GM21786 (cell line): ENCODE data around the gene NDUFAF8.

ENCODE experiments used
- ATAC-seq: cut with Tn5 transposase; IDR thresholded peaks from one replicate; pipeline ENCODE4 v1.9.1; 2021; ENCODE audit not compliant: unreplicated experiment

Gene NDUFAF8

DNA sequence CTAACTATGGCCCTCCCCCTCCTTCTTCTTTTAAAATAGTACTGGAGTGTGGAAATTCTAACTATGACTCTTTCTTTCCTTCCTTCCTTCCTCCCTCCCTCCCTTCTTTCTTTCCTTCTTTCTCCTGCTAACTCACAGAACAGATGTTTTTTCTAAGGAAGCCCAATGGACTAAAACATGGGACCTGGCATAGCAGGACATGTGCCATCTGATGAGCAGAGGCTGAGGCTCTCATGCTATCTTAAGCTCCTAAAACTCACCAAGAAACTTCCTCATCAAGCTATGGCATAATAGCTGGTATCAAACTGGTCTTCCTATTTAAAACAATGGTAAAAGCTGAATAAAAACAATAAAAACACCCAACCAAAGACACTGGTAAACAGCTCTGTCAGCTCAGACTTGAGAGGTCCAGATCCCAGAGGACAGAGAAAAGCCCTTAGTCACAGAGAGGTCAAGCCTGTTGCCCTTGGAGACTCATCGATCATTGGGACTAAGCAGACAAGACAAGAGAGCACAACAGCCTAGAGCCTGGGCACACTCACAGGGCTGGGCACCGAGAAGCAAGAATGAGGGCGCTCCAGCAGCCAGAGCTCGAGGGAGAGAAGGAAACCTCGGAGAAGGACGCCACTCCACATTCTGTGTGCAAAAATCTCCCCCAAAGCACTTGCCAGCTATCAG lies 28.4 kb downstream of the NDUFAF8 start:
- no peak for ATAC-seq

DNA sequence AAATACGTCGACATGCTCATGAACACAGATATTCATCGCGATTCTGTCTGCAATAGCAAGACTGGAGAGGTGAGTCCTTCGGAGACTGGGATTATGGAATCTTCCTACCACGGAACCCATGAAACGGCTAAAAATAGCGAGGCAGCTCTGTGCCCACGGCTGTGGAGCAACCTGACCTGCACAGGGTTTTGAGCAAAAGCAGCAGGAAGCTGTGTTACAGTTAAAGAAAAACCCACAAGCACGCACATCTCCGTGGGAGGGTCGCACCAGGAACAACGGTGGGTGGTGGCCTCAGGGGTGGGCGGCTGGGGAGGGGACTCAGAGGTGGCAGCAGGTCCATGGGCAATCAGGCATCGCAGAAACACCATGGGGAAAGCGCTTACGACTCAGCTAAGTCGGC lies 31.2 kb downstream of the NDUFAF8 start:
- ATAC-seq, result no peak

DNA sequence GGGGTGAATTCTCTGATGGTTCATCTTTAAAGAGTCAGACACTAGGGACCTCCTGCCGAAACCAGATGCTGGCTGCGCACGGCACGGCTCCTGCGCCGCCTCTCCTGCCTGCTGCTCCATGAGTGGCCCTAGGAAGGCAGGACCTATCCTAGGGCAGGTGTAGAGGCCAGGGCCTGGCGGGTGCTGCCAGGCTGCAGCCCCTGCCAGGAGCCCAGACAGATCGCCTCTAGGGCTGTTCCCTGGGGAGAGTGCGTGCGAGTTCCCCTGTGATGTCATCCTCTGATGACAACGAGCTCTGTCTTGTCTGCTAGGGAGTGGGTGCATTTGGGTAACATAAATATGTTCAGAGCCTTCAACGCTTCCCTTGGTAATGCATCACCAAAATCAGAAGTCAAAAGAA lies 32.1 kb downstream of the NDUFAF8 start:
- ATAC-seq, result no peak

DNA sequence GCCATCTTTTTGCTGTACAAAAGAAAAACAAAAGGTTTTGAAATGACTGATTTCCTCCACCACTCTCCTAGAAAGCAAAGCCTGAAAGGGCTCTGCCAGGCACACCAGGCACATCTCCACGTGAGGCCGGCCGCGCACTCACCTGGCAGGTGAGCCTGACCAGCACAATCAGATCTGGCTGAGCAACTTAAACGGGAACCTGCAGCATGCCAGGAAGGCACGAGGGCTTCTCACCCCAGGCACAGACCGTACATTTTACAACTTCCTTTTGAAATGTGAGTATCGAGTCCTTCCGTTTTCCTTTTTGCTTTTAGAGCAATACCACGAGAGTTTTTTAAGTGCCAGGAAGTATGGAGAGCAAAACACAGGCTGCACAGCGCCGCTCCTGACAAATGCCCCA lies 33.5 kb downstream of the NDUFAF8 start:
- no peak for ATAC-seq

DNA sequence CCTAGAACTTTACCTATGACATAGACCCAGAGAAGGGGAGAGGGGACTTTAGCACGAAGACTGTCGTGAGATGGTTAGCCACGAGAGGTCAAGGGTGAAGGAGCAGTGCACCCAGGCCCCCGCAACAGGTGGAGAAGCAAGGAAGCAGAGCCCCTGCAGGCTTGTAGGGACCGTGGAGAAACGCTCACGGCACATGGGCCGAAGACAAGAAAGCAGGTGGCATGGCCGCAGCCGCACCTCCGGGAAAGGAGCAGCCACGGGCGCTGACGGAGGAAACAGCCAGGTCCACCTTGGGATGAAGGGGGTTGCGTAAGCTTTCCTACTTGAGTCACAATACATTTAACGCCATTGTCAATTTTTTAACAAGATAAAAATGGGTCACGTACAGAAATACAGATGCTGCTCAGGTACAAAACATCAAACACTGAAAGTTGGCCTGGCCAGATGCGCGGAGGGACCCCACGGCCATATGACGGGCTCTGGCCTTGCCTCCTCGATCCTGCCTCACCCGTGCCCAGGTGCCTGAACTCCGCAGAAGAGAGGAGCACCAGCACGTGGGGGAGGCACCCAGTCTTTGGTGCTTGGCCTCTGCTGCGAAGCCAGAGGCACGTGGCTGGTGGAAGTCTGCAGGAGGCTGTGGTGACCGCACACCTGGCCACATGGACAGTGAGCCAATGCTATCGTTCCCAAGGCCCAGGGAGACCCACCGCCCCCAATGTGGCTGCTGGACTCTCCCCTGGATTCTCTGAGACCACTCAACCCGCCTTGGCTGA lies 34.8 kb downstream of the NDUFAF8 start:
- no peak for ATAC-seq

DNA sequence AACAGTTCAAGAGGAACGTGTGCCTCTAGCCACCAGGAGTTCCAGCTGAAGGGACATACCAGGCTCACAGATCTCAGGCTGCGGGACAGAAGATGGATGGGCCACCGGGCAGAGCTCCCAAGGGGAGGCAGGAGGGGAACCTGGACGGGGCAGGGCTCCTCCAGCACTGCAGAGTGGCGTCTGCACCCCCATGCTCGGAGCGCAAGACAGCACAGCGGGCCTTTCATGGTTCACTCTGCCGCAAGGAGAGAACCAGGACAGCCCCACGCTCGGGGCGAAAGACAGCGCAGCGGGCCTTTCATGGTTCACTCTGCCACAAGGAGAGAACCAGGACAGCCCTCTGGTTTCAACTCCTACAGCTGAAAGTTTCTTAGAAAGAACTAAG lies 35.3 kb downstream of the NDUFAF8 start:
- no peak for ATAC-seq

DNA sequence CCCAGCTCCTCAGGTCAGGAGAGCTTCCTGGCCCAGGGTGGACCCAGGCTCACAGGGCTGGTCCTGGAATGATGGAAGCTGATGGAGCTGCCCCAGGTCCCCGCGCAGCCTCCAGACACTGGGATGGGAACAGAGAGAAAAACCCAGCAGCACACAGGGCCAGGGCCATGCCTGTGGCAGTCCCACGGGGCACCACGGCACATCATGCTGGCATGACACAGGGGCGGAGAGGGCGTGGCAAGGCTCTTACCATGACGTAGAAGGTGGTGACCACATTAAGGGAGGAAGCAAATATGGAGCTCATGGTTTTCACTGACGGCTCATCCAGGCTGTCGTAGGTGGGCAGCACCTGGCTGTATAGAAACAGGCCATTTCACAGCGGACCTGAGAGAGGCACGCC lies 37.7 kb downstream of the NDUFAF8 start:
- no peak for ATAC-seq

DNA sequence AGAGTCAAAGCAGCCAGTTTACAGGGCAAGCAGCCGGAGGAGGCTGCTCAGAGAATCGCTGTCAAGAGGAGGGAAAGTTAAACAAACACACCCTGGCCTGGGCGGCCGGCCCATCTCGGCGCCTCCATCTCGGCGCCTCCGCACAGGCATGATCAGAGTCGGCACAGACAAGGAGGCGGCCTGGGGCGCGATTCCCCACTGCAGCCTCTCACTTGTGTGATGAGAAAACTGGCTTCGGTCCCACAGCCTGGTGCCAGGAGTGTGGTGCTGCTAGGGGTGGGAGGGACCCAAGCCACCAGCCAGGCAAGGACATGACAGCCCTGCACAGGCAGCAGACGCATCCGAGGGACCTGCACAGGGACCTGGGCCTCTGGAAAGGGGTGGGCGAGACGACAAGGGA lies 38.3 kb downstream of the NDUFAF8 start:
- ATAC-seq, result no peak

DNA sequence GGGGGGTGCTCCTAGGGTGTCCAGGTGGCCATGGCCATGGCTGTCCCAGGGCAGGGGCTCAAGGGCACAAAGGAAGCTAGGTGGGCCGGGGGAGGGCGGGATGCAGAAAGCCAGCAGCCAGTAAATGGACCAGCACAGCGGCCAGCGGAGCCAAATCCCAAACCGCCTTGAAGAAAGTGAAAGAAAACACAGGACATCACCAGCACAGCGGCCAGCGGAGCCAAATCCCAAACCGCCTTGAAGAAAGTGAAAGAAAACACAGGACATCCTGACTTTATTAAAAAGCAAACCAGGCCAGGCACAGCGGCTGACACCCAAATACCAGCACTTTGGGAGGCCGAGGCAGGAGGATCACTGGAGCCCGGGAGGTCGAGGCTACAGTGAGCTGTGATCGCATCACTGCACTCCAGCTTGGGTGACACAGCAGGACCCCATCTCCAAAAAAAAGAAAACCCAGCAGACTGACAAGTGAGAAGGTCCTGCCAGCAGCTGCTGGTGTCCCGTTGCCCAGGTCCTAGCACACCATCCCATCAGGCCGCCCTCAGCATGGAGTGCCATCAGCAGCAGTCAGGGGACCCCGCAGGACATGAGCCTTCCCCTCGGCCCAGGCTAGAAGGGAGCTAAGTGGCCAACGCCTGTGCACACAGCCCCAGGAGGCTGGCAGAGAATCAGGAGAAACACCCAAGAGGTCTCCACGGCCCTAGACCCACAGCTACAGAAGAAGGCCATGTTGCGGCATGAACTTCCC lies 39.0 kb downstream of the NDUFAF8 start:
- no peak for ATAC-seq

DNA sequence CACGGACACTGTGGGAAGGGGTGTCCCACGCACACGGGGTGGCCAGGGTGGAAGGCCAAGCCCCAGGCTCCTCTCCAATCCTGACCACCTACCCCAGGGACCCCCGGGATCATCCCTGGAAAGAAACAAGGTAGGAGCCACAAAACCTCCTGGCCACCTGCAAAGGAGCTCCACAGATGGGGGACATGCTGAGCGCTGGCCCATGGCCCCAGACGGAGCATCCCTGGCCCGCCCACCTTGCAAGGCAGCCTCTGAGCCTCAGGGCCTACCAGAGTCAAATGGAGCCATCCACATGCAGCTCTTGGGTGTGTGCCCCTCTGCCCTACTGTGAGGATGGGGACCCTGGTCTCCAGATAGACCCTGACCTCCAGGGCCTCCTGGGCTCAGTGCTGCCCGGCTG lies 39.7 kb downstream of the NDUFAF8 start:
- no peak for ATAC-seq

DNA sequence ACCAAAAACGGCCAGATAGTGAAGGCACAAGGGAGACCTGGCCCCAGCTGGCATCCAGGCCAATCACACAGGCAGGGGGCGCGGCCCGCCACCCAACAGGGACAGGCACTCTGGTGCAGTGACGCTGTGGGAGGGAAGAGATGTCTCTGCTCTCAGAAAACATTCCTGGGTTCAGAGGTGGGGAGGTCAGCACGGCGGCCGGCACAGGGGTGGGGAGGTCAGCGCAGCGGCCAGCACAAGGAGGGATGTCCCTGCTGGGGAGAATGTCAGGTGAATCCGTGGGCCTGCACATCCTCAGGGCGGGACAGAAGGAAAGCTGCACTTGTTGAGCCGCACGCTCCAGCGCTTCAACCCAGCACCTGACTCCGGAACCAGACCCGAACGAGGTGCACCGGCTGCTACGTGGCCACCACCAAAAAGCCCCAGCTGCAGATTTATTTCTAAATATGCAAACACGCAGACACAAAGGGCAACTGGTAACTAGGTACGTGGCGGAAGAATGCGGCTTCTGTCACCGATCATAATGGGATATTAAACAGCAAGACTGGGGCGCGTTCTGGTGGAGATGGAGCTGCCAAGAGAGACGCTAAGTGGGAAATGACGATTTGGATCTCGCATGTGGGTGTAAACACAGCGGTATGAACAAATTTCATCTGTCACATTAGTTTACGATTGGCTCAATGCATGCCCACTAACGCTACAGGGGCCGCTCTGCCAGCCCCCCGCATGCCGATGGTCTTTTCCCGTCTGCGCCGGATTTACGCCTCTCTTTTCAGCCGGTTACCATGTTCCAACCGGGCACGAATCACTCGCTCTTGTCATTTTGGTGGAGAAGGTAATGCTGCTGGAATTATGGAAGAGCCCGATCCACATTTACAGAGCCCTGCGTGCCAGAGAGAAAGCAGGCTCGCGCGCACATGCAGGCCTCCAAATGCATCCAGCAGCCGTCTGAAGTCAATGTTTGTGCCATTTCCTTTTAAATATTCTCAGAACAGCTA lies 40.5 kb downstream of the NDUFAF8 start:
- no peak for ATAC-seq

DNA sequence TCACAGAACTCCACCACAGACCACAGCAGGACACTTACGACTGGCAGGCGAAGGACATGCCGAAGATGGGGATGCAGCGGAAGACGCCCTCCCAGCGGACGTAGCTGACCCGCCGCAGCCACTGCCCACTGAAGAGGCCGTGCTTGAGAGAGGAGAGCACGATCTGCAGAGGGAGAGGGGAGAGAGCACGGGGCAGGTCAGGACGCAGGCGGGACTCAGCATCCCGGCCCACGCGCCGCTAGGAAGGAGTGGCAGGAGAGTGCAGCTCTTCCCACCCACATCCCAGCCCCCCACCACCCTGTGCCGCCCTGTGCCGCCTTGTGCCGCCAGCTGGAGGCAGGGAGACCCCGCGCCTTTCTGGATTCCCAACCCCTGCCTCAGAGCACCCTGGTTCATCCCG lies 41.5 kb downstream of the NDUFAF8 start:
- no peak for ATAC-seq

DNA sequence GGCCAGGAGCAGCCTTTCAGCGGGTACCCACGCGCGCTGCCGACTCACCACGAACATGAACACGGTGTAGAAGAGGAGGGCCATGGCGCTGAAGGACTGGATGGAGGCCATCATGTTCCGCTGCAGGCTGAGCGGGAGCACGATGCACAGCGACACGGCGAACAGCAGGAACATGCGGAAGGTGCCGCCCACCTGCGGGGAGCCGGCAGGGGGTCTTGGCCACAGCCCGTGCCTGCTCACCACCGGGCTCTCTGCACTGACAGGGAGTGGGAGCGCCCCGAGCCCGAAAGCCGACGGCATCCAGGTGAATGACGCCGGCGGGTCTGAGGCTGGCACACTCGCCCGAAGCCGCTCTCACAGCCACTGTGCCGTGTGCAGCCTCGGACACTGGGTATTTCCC lies 43.0 kb downstream of the NDUFAF8 start:
- ATAC-seq, result no peak

DNA sequence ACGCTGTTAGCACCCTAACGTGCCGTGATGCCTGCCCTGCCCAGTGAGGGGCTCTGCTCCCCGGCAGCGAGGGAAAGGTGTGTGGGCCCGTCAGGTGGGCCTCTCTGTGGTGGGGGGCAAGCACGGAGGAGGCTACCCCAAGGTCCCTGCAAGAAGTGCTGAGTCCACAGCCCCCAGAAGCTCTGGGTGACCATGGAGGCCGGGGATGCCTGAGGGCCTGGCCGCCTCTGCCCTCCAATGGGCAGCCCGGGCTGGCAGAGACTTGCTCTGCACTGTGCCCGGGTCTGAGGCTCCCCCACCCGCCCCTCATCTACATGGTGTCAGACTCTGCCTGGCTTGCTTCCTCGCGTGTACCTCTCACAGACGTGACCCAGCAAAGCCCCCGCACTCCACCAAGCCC lies 43.8 kb downstream of the NDUFAF8 start:
- no peak for ATAC-seq

DNA sequence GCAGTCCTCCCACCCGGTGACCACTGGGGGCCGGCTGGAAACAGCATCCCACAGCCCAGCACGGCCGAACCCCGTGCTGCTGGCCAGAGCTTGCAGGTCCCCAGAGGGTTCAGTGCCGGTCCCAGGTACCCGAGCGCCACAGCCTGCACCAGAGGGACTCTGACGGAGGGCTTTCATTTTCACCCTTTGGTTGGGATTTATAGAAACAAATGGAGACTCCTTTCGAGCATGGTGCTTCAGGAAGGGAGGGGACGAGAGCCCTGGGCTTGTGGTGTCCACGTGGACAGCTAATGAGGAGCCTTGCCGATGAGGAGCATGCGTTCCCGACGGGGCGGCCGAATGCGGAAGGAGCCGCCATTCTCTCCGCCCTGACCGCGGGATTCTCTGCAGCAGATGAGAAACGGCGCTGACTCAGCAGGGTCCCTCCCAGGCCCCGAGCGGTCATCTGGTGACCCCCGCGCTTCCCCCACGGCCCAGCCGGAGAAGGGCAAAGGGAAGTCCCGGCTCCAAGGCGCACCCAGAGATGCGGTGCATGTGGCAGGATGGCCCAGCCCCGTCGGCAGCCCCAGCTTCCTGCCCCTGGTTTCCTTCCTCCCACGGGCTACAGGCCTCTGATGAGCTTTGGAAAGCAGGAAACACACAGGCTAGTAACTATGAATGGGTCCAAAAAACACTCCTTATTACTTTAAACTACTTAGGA lies 46.2 kb downstream of the NDUFAF8 start:
- ATAC-seq, result no peak

DNA sequence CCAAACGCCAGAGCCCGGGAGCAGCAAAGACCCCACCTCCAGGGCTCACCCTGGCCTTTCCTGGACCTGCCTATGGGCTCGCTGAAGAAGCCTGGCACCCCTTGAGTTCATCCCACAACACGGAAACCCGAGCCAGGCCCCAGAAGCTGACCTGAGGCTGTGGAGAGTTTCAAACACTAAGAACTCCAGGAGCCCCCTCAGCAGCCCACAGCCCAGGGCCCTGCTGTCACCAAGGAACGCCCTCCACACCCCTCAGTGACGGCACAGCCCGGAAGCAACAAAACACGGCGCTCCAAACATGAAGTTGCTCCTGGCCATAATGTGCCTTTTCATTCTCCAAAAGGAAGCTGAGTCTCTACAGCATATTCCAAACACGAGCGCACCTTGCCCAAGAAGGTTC lies 46.8 kb downstream of the NDUFAF8 start:
- ATAC-seq, result no peak

DNA sequence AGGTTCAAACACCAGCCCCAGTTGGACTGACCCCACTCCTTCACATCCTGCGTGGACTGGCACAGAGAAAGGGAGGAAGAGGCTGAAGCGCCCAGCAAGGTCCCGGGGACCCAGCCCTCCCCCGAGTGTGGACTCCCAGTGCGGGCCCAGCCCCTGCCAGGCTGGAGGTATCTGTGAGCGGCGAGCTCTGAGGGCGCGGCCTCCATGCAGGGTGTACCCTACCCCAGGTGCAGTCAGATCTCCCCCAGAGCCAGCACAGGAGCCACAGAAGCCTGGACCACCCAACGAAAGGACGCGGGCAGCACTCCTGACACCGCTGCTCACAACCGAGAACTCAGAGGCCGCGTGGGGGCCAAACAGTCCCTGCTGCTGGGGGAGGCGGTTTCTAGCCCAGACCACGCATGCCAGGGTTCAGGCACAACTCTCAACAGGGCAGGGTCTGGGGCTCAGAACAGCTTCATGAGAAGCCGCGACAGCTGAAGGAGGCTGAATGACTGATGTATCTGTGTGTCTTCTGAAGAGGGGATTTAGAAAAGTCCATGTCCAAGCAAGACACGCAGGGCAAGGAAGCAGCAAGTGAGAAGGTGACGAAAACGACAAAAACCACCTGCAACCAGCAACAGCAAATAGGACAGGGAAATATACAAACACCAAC lies 47.5 kb downstream of the NDUFAF8 start:
- ATAC-seq, result no peak

DNA sequence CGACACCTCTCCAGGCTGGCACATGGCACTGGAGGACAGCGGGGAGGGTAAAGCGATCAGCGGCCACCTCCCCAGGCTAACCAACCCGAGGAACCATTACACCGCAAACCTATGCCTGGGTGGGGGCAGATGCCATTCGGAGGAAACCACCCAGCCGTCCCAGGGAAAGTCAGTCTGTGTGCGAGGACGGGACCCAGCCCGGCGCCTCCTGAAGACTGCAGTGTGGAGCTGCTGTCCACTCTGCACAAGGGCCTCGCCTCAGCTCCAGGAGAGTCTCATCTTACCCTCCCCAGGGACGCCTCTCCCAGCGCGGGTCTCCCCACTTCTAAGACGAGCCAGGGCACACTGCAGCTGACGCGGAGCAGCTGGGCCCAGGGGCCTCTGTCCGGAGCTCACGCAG lies 48.0 kb downstream of the NDUFAF8 start:
- ATAC-seq, result no peak

DNA sequence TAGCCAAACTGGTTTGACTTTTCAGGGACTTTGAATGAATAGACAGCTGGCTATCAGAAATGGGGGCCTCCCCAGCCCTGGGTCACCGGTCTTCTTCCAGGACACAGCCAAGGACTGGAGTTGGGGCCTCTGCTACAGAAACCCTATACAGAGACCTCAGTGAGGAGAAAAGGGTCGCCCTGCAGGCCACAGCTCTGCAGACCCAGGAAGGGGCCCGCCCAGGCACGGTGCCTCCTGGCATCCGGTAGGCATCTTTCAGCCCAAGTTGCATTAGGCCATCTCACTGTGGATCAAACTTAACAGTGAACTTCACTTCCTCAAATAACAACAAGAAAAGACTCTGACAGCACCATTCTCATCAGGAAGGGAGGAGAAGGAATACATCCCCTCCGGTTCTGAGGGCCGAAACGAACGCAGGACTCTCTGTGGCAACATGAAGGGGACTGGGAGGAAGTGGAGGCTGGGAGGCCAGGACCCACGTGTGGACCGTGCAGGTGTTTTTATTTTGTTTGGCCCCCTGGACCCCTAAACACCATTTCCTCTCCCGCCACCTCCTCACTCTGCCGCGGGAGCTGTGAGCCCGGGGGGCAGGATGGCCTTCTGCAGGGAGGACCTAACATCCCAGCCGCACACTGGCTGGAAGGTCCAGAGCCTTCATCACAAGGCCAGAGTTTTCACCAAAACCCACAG lies 48.8 kb downstream of the NDUFAF8 start:
- ATAC-seq, result no peak
